ENCODE measurements around the gene CDYL. TPM values are rescaled to one million over a fixed set of nuclear protein-coding genes. Genes with fewer than 3 reads are reported as not detected.

CDYL gene
- total RNA-seq, 1 donor: 48.4 TPM

DNA sequence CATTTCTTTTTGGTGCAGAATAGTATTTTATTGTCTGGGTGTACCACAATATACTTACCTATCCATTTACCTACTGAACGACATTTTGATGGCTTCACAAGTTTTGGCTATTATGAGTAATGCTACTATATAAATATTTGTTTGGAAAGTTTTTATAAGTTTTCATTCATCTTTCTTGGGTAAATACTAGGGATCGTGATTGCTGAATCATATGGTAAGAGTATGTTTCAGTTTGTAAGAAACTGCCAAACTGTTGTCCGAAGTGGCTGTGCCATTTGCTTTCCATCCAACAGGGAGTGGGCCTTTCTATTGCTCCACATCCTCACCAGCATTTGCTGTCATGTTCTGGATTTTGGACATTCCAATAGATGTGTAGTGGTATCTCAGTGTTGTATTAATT lies 104.2 kb downstream of the CDYL start:
- H3K4me3 ChIP-seq (ENCODE audit: low read depth, low read length): no peak overlapping the region
- TF ChIP-seq, protein P1, sequence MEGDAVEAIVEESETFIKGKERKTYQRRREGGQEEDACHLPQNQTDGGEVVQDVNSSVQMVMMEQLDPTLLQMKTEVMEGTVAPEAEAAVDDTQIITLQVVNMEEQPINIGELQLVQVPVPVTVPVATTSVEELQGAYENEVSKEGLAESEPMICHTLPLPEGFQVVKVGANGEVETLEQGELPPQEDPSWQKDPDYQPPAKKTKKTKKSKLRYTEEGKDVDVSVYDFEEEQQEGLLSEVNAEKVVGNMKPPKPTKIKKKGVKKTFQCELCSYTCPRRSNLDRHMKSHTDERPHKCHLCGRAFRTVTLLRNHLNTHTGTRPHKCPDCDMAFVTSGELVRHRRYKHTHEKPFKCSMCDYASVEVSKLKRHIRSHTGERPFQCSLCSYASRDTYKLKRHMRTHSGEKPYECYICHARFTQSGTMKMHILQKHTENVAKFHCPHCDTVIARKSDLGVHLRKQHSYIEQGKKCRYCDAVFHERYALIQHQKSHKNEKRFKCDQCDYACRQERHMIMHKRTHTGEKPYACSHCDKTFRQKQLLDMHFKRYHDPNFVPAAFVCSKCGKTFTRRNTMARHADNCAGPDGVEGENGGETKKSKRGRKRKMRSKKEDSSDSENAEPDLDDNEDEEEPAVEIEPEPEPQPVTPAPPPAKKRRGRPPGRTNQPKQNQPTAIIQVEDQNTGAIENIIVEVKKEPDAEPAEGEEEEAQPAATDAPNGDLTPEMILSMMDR (IDR thresholded peaks at IDR 0.05; ENCODE audit: insufficient read depth, low read length): no peak
- DNase-seq (ENCODE audit: low read depth): no peak

DNA sequence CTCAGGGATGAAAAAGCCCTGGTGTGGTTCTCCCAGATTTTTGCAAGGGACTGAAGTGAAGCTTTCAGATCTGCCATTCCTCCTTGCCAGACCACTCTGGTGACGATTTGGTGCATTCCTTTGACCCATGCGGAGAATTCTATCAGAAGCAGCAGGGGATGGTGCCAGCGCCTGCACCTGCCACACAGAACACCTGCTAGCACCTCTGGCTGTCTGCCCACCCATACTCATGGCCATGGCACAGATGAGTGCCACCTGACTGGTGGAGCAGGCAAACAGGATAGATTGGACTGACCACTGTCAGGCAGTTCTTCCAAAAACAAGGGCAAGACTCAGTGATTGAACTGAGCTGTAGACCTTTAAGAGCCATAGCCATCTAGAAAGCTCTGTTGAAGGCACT lies 107.1 kb downstream of the CDYL start:
- TF ChIP-seq, protein P1 (IDR thresholded peaks at IDR 0.05; ENCODE audit: insufficient read depth, low read length): no peak
- no peak overlapping the region for H3K4me3 ChIP-seq (ENCODE audit: low read depth, low read length)
- DNase-seq (ENCODE audit: low read depth): no peak

DNA sequence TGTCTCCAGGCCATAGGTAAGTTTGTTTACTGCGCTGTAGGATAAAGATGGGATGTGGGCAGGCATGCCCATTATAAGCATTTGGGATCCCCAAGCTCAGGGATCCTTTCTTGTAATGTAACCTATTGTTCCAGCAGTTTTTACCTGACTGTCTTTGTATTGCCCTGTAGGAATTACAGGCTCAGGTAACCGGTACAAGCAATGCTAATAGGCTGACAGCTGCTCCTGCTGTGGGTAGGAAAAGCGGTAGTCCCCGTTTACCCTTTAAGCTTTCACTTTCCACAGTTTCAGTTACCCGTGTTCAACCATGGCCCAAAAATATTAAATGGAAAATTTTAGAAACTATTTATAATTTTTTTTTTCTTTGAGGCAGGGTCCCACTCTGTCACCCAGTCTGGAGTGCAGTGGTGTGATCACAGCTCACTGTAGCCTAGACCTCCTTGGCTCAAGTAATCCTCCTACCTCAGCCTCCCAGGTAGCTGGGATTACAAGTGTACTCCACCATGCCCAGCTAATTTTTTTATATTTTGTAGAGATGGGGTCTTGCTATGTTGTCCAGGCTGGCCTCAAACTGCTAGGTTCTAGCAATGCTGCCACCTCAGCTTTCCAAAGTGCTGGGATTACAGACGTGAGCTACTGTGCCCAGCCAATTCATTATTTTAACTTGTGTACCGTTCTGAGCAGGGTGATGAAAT lies 108.6 kb downstream of the CDYL start:
- no peak overlapping the region for H3K4me3 ChIP-seq (ENCODE audit: low read depth, low read length)
- TF ChIP-seq, protein P1 (IDR thresholded peaks at IDR 0.05; ENCODE audit: insufficient read depth, low read length): no peak
- DNase-seq (ENCODE audit: low read depth): no peak

DNA sequence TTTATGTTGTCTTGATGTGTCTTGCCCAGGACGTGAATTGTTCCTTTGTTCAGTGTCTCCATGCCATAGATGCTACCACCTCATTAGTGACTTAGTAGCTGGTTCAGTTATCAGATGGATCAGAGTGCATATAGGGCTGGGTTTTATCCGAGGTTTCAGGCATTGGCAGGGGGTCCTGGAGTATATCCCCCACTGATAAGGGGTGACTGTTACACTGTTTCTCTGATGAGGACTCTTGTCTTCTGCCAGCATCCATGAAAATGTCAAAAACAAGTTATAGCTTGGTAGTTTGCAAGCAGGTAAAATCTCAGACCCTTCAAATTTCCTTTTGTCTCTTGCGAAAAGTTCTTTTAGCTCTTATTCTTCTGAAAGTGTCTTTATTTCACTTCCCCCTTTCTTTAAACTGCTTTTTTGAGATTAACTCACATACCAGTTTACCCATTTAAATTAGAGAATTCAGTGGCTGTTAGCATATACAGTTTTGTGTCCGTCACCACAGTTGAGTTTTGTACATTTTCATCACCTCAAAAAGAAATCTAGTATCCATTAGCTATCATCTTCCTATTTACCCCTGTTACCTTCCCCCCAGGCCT lies 109.2 kb downstream of the CDYL start:
- no peak for DNase-seq (ENCODE audit: low read depth)
- H3K4me3 ChIP-seq (ENCODE audit: low read depth, low read length): no peak overlapping the region
- TF ChIP-seq, protein P1 (IDR thresholded peaks at IDR 0.05; ENCODE audit: insufficient read depth, low read length): no peak

DNA sequence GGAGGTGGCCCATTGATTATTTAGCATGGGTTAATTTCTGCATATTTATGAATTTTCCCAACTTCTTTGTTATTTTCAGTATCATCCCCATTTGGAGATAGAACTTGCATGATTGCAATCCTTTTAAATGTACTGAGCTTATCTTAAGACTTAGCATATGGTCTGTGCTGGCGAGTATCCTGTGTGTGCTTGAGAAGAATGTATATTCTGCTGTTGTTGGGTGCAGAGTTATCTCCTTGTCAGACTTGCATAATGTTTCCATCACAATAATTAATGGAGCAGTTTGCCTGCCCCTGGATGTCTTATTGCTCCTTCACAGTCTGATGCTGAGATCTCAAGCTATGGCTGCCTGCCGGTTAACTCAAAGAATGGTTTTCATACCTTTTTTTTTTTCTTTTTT lies 112.6 kb downstream of the CDYL start:
- TF ChIP-seq, protein P1 (IDR thresholded peaks at IDR 0.05; ENCODE audit: insufficient read depth, low read length): no peak
- H3K4me3 ChIP-seq (ENCODE audit: low read depth, low read length): no peak overlapping the region
- peak; percentile 56 for DNase-seq (ENCODE audit: low read depth)

DNA sequence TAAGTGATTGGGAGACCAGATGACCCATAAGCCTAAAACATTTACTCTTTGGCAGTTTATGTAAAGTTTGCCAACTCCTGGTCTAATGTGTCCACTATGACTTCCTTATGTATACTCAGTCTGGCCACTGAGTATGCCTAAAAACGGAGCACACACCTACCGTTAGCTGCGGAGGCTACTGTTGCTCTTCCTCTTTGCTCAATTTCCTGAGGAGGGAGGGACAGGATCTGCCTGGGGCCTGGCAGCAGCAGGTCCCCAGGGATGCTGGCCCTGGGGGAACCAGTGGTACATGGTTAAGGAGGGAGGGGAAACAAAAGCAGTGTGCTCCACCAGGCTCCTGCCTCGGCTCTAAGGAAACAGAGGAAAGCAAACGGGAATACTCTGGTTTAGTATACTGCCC lies 113.5 kb downstream of the CDYL start:
- H3K4me3 ChIP-seq (ENCODE audit: low read depth, low read length): no peak overlapping the region
- no peak for DNase-seq (ENCODE audit: low read depth)
- TF ChIP-seq, protein P1 (IDR thresholded peaks at IDR 0.05; ENCODE audit: insufficient read depth, low read length): no peak

Data from fibroblast of the aortic adventitia (primary cell).